NCI-H82 (cell line): ENCODE data around the gene JARID2.

ENCODE experiments used
- DNase-seq: peaks from one replicate; lab custom pipeline; 2025; lab: John Stamatoyannopoulos, UW

JARID2 gene

GRCh38 chr6:15356937-15357336 is 111.1 kb downstream of the JARID2 start:
- peak; percentile 52 for DNase-seq

- peak; percentile 36 for DNase-seq
These were observed 111.9 kb downstream of the JARID2 start for GRCh38 chr6:15357782-15358181.

- DNase-seq: peak; percentile 48
These were observed 112.9 kb downstream of the JARID2 start for GRCh38 chr6:15358579-15359327.

- DNase-seq: no peak
These were observed 113.5 kb downstream of the JARID2 start for GRCh38 chr6:15359335-15359862.

- no peak for DNase-seq
These were observed 114.4 kb downstream of the JARID2 start for GRCh38 chr6:15360300-15360699.

- DNase-seq: no peak
These were observed 115.3 kb downstream of the JARID2 start for GRCh38 chr6:15361197-15361596.

GRCh38 chr6:15362274-15363160 is 116.6 kb downstream of the JARID2 start:
- DNase-seq: no peak

GRCh38 chr6:15363164-15363522 is 117.3 kb downstream of the JARID2 start:
- peak; percentile 27 for DNase-seq

- peak; percentile 69 for DNase-seq
These were observed 117.9 kb downstream of the JARID2 start for GRCh38 chr6:15363523-15364400.

- DNase-seq: peak; percentile 69
These were observed 118.7 kb downstream of the JARID2 start for GRCh38 chr6:15364401-15365037.

- peak; percentile 96 for DNase-seq
These were observed 119.4 kb downstream of the JARID2 start for GRCh38 chr6:15365273-15365687.

GRCh38 chr6:15366003-15366535 is 120.2 kb downstream of the JARID2 start:
- DNase-seq: peak; percentile 41

GRCh38 chr6:15366879-15367278 is 121.0 kb downstream of the JARID2 start:
- DNase-seq: no peak

- DNase-seq: no peak
These were observed 122.3 kb downstream of the JARID2 start for GRCh38 chr6:15368186-15368585.

- DNase-seq: no peak
These were observed 123.0 kb downstream of the JARID2 start for GRCh38 chr6:15368873-15369272.

GRCh38 chr6:15369838-15370237 is 124.0 kb downstream of the JARID2 start:
- peak; percentile 81 for DNase-seq

GRCh38 chr6:15370733-15371671 is 125.1 kb downstream of the JARID2 start:
- DNase-seq: peak; percentile 20

- no peak for DNase-seq
These were observed 127.1 kb downstream of the JARID2 start for GRCh38 chr6:15372932-15373331.

- DNase-seq: no peak
These were observed 128.2 kb downstream of the JARID2 start for GRCh38 chr6:15374119-15374518.

- DNase-seq: no peak
These were observed 129.1 kb downstream of the JARID2 start for GRCh38 chr6:15375018-15375417.
